Hematopoietic multipotent progenitor cell treated with erythropoietin and hydrocortisone succinate and interleukin-3 and kit ligand, for 17 days (in vitro differentiated cells): ENCODE data around the gene HDHD5.

Source experiments
- DNase-seq: peaks from one replicate; pipeline ENCODE4 v3.0.0-alpha.2; 2015; ENCODE audit warnings: low spot score

HDHD5 gene

DNA sequence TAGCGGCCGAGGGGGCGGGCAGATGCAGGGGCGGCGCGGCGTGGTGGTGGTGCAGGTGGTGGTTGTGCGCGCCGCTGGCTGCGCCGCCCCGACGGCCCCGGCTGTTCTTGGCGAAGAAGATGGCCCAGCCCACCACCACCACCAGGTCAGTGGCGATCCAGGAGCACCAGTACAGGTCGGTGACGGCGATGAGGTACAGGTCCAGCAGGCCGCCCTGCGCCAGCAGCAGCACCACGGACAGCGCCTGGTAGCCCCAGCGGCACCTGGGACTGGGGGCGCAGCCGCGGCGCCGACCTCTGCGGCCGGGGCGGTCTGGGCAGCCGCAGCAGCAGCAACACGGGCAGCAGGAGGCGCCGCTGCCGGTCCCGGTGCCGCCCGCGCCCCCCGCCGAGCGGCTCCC lies 38.8 kb downstream of the HDHD5 start:
- no peak for DNase-seq

DNA sequence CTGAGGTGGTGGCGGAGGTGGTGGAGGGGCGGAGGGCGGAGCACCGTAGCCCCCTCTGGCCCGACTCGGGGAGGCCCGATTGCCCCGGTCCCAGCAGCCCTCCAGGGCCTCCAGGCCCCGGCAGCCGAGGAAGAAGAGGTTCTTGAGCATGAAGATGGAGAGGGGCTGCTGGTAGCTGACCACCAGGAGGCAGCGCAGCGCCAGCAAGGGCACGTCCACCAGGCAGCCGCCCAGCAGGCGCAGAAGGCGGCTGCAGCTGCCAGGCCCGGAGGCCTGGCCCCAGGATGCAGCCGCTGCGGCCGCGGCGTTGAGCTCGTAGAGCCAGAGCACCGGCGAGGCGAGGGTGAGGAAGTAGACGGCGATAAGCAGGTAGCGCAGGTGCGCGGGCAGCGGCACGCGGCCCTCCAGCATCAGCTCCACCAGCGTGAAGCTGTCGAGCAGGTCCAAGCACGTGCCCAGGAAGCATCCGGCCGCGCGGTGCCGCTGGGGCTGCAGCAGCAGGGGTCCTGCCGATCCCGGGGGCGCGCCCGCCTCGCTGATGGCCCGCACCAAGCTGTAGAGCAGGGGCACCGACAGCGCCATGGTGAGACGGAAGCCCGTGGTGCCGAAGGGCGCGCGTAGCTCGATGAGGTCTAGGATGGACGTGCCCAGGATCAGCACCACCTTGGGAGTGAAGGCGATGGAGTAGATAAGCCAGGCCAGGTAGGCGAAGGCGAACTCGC lies 39.4 kb downstream of the HDHD5 start:
- no peak for DNase-seq

- no peak for DNase-seq
These were observed 40.7 kb downstream of the HDHD5 start for GRCh38 chr22:17118342-17118741.

DNA sequence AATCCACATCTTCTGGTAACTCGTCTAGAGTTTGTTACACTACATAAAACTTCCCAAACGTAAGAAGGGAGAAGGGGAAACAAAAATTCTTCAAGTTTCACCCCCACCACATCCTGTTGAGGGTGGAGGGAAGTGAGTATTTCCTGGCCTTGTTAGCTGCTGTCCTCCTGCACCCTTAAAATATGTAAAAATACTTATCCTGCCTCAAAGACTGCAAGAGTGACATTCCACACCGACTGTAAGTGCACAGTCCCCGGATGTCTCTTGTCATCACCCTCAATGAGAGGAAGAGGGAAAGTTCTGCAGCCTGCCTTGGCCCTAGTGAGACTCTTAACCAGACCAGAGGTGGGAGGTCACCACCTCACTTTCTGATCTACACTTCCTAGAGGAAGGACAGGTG lies 41.2 kb downstream of the HDHD5 start:
- no peak for DNase-seq

DNA sequence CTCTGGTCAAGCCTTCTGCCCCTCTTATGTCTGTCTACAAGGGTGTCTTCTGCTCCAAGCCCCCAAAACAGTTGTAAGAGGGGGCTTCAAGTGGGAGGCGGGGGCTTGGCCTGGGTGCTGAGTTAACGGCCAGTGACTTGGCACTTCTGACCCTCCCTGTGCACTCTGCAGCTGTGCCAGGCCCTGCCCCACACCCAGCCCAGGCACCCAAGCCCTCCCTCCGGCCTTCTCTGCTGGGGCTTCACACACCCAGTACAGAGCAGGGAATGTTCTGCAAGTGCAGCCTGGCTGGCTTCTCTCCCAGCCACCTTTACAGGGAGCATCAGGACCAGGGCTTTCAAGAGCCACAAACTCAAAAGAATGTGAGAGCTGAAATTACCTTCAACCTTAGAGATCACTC lies 41.7 kb downstream of the HDHD5 start:
- DNase-seq, result no peak

- no peak for DNase-seq
These were observed 42.3 kb downstream of the HDHD5 start for GRCh38 chr22:17116572-17117330.

- DNase-seq, result no peak
These were observed 43.0 kb downstream of the HDHD5 start for GRCh38 chr22:17115945-17116565.

GRCh38 chr22:17115236-17115635 lies 43.8 kb downstream of the HDHD5 start:
- no peak for DNase-seq

- no peak for DNase-seq
These were observed 44.2 kb downstream of the HDHD5 start for GRCh38 chr22:17114898-17115235.

GRCh38 chr22:17114173-17114897 lies 44.7 kb downstream of the HDHD5 start:
- DNase-seq, result no peak

DNA sequence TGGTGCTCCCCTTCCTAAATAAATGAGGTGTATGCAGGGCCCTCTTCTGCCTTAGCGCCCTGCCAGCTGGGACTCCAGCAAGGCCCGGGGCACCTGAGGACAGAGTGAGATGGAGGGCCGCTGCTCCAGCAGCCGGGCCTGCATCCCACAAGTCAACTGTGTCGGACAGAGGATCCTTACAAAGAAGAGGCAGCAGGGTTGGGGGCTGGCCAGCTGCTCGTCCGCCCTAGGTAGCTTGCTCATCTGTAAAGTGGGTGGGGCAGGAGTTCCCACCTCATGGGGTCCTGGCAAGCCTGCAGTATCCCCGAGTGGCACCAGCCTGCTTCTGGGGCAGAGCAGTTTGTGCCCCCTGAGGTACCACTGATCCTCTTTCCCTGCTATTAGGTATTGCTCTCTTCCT lies 45.5 kb downstream of the HDHD5 start:
- no peak for DNase-seq

GRCh38 chr22:17112491-17113042 lies 46.5 kb downstream of the HDHD5 start:
- DNase-seq, result no peak

GRCh38 chr22:17110791-17111550 lies 48.1 kb downstream of the HDHD5 start:
- DNase-seq, result no peak

- no peak for DNase-seq
These were observed 49.1 kb downstream of the HDHD5 start for GRCh38 chr22:17109976-17110375.

DNA sequence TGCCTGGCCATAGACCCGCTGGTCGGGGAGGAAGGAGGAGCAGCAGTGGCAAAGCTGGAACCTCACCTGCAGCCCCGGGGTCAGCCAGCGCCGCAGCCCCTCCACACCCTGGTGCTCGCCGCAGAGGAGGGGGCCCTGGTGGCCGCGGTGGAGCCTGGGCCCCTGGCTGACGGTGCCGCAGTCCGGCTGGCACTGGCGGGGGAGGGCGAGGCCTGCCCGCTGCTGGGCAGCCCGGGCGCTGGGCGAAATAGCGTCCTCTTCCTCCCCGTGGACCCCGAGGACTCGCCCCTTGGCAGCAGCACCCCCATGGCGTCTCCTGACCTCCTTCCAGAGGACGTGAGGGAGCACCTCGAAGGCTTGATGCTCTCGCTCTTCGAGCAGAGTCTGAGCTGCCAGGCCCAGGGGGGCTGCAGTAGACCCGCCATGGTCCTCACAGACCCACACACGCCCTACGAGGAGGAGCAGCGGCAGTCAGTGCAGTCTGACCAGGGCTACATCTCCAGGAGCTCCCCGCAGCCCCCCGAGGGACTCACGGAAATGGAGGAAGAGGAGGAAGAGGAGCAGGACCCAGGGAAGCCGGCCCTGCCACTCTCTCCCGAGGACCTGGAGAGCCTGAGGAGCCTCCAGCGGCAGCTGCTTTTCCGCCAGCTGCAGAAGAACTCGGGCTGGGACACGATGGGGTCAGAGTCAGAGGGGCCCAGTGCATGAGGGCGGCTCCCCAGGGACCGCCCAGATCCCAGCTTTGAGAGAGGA lies 49.8 kb downstream of the HDHD5 start:
- DNase-seq, result no peak

DNA sequence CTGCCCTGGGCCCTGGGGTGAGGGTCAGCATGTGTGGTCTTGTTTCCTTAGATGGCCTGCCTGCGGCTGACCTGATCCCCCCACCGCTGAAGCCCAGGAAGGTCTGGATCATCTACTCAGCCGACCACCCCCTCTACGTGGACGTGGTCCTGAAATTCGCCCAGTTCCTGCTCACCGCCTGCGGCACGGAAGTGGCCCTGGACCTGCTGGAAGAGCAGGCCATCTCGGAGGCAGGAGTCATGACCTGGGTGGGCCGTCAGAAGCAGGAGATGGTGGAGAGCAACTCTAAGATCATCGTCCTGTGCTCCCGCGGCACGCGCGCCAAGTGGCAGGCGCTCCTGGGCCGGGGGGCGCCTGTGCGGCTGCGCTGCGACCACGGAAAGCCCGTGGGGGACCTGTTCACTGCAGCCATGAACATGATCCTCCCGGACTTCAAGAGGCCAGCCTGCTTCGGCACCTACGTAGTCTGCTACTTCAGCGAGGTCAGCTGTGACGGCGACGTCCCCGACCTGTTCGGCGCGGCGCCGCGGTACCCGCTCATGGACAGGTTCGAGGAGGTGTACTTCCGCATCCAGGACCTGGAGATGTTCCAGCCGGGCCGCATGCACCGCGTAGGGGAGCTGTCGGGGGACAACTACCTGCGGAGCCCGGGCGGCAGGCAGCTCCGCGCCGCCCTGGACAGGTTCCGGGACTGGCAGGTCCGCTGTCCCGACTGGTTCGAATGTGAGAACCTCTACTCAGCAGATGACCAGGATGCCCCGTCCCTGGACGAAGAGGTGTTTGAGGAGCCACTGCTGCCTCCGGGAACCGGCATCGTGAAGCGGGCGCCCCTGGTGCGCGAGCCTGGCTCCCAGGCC lies 50.6 kb downstream of the HDHD5 start:
- DNase-seq, result no peak

DNA sequence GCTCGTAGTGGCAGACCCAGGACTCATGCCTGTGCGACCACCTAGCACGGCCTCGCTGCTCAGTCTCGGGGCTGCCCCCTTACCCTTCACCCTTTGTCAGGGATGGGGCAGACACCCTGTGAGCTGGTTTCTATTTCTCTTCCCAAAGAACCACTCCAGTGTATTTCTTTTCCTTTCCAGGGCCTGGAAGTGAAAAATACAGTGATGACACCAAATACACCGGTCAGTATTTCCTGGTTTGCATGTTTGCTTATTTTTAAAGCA lies 51.6 kb downstream of the HDHD5 start:
- no peak for DNase-seq

- no peak for DNase-seq
These were observed 52.1 kb downstream of the HDHD5 start for GRCh38 chr22:17106785-17107546.

DNA sequence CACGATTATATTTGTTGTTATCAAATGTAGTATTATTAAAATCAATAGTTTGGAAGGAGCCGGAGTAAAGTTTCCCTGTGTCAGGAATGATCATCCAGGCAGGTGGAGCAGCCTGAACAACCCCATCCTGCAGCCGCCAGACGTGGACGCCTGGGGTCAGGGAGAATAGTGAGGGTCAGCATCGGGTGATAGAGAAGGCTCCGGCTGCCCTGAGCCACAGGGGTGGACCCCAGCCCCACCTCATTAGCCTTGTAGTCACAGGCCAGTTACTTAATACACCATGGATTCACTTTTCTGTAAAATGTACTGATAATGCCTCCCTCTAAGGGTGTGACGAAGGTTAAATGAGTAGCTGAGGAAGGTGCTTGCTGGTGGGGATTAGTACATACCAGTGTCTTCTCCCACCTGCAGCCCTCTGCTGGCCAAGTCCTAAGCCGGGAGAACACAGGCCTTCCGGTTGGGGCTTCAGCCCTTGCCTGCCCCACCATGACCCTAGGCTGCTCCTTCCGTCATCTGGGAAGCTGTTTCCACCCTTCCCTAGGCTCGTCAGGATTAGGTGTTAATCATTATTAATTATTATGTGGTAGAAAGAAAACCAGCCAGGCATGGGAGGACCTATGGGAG lies 52.8 kb downstream of the HDHD5 start:
- DNase-seq, result no peak
